ENCODE measurements around the gene CCL16. TPM values are rescaled to one million over a fixed set of nuclear protein-coding genes. Genes with fewer than 3 reads are reported as not detected.
A peak's percentile ranks its signal among the peaks of the same experiment; 100 is the strongest.

The CCL16 gene
- total and polyA plus RNA-seq, 2 of the 8 experiments (the other 6 are each of a cell fraction or from before 2014, with no cell fraction given) = not detected

DNA sequence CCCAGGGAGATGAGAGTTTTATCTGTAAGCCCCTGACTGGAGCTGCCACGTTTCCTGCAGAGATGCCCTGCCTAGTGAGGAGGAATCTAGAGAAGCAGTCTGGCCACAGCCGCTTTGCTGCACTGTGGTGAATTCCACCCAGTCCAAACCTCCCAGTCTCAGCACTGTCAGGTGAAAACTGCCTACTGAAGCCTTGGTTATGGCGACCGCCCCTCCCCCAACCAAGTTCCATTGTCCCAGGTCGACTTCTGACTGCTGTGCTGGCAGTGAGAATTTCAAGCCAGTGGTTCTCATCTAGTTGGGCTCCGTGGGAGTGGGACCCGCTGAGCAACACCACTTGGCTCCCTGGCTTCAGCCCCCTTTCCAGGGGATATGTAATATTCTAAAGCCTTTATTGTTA, 27.6 kb downstream of the CCL16 start:
- Histone ChIP-seq H4K20me1 (replicated peaks in 1 of 2; ENCODE audit: control insufficient read depth in 1 of 2, insufficient read depth in 2 of 2, low read length in 2 of 2) (no peaks in the 10 kb centered on the region), H3K4me3 (ENCODE audit: extremely low read depth in 1 of 4, insufficient read depth in 2 of 4, low read depth in 3 of 4, low read length in 4 of 4) (no peak overlapping the region), H4K91ac (replicated peaks; ENCODE audit: insufficient read length, low read length) (no peak overlapping the region), H3K9me3 (ENCODE audit: insufficient read depth in 2 of 2, low read depth in 1 of 2, low read length in 1 of 2) (no peaks in the 10 kb centered on the region), H2AFZ (ENCODE audit: low read length) (peak overlapping the region; percentile 98), H2BK15ac (ENCODE audit: low read length) (no peak overlapping the region), H3K9ac (replicated peaks in 1 of 4; ENCODE audit: extremely low read depth in 1 of 4, low read depth in 3 of 4, low read length in 3 of 4) (no peak overlapping the region), H2BK5ac (ENCODE audit: low read depth, low read length) (no peak overlapping the region), H3K56ac (replicated peaks; ENCODE audit: insufficient read length, low read depth, low read length) (no peak overlapping the region), H3K36me3 (ENCODE audit: control insufficient read depth in 2 of 4, insufficient read depth in 4 of 4, low read length in 3 of 4) (no peaks in the 10 kb centered on the region), H3K23ac (ENCODE audit: insufficient read length) (no peak overlapping the region), H3K14ac (ENCODE audit: insufficient read length) (no peak overlapping the region), H2BK120ac (replicated peaks; ENCODE audit: low read depth, low read length) (no peak overlapping the region), H3K27me3 (replicated peaks in 1 of 4; ENCODE audit: control insufficient read depth in 3 of 4, extremely low read depth in 1 of 4, insufficient read depth in 3 of 4, low read length in 3 of 4) (no peaks in the 10 kb centered on the region), H2AK5ac (ENCODE audit: low read depth, low read length) (no peak overlapping the region), H3K18ac (ENCODE audit: extremely low read depth, low read length) (no peak overlapping the region), H4K8ac (ENCODE audit: extremely low read depth, insufficient read depth, low read length) (peak overlapping the region; percentile 91), H2BK20ac (ENCODE audit: low read length) (no peak overlapping the region), H4K5ac (ENCODE audit: insufficient read length, low read depth, low read length) (no peak overlapping the region), H3K79me1 (ENCODE audit: low read depth, low read length) (no peaks in the 10 kb centered on the region), H3K27ac (ENCODE audit: low read depth, low read length) (no peak overlapping the region), H2BK12ac (ENCODE audit: low read depth, low read length) (no peak overlapping the region), H3K23me2 (ENCODE audit: low read depth, low read length) (no peaks in the 10 kb centered on the region), H3K4me1 (replicated peaks in 1 of 4; ENCODE audit: control insufficient read depth in 3 of 4, insufficient read depth in 4 of 4, low read length in 3 of 4) (peaks cover 0 to 7% (median 2%) of the 10 kb centered on the region in 4 experiments; a peak in 4 of 7 replicates), H3K4ac (replicated peaks; ENCODE audit: insufficient read length, low read depth, low read length) (no peak overlapping the region), H3K79me2 (ENCODE audit: control insufficient read depth in 1 of 2, insufficient read depth in 2 of 2, low read length in 2 of 2) (no peaks in the 10 kb centered on the region), H3K4me2 (ENCODE audit: insufficient read depth in 1 of 2, low read depth in 2 of 2, low read length in 2 of 2) (peak overlapping the region; percentile 12 to 21; a peak in 1 of 4 replicates)
- WGBS, 2 experiments (ENCODE audit: extremely low coverage in 1 of 2, insufficient coverage in 1 of 2, insufficient read length in 1 of 2, insufficient replicate concordance in 2 of 2, low coverage in 1 of 2, low lambda C conversion rate in 2 of 2, missing lambda C conversion rate in 1 of 2) = 63% methylated on average over 7 of the region's 7 CpGs; no CpG with 5 or more reads in 1 of the 2 experiments
- TF ChIP-seq YY1 (IDR thresholded peaks at IDR 0.05; ENCODE audit: low read depth, low read length) (0 out of 2 replicates have a peak, but pooled peaks have one; percentile 31), TAF1 (IDR thresholded peaks at IDR 0.05; ENCODE audit: low read depth, low read length) (no peak)
- CTCF ChIA-PET (ENCODE audit: partially characterized antibody) = no interaction called here
- FAIRE-seq = no peak
- DNase-seq (ENCODE audit: low read depth in 1 of 2, low spot score in 2 of 2) = peak in 1 of 2 experiments; percentile 58
- POLR2A ChIA-PET (ENCODE audit: partially characterized antibody) = no interaction called here

Data from H1 (cell line).